ENCODE results near the gene FSCN2. TPM values are rescaled to one million over a fixed set of nuclear protein-coding genes. Genes with fewer than 3 reads are reported as not detected.

FSCN2 gene
- total and polyA plus RNA-seq, 12 donors = 0.22 to 1.9 (median 0.72) TPM; not detected in 1

- intact Hi-C loops (cut with DNase I) = no loop called here
- peaks cover 0 to 14% of the 10 kb centered on the region in 2 donors for H3K4me1 ChIP-seq (replicated peaks in 1 of 2)
Observed at GRCh38 chr17:81537856-81538555, 9.8 kb downstream of the FSCN2 start.

GRCh38 chr17:81538651-81539570 is 10.7 kb downstream of the FSCN2 start:
- 91 to 95% (median 93%) methylated on average over 10 to 26 of the region's 26 CpGs for WGBS, 4 donors
- peaks cover 0 to 30% of the 10 kb centered on the region in 2 donors for H3K36me3 ChIP-seq (replicated peaks in 1 of 2)

More at GRCh38 chr17:81537856-81538555, 9.8 kb downstream of the FSCN2 start:
- Histone ChIP-seq H3K27me3 (peaks cover 21% of the 10 kb centered on the region), H3K36me3 (replicated peaks in 1 of 2) (peaks cover 0 to 21% of the 10 kb centered on the region in 2 donors), H3K27ac (no peak overlapping the region), H3K4me3 (no peak overlapping the region), H3K9me3 (replicated peaks in 1 of 3) (no peaks in the 10 kb centered on the region)
- TF ChIP-seq POLR2A (IDR thresholded peaks at IDR 0.05) (no peak), CTCF (IDR thresholded peaks at IDR 0.05) (no peak)
- DNase-seq = no peak
- WGBS, 4 donors = 78 to 81% (median 79%) methylated on average over 18 to 26 of the region's 26 CpGs

GRCh38 chr17:81539571-81539900 is 11.4 kb downstream of the FSCN2 start:
- intact Hi-C loops (cut with DNase I) = no loop called here
- Histone ChIP-seq H3K4me1 (replicated peaks in 1 of 2) (peaks cover 0 to 14% of the 10 kb centered on the region in 2 donors), H3K9me3 (replicated peaks in 1 of 3) (no peaks in the 10 kb centered on the region), H3K36me3 (replicated peaks in 1 of 2) (peaks cover 0 to 36% of the 10 kb centered on the region in 2 donors), H3K27me3 (peaks cover 21% of the 10 kb centered on the region), H3K27ac (no peak overlapping the region), H3K4me3 (no peak overlapping the region)
- TF ChIP-seq CTCF (IDR thresholded peaks at IDR 0.05) (no peak), POLR2A (IDR thresholded peaks at IDR 0.05) (no peak)
- no peak for DNase-seq
- WGBS, 4 donors = 80 to 91% (median 86%) methylated on average over 7 to 10 of the region's 10 CpGs

More at GRCh38 chr17:81538651-81539570, 10.7 kb downstream of the FSCN2 start:
- Histone ChIP-seq H3K4me1 (replicated peaks in 1 of 2) (peaks cover 0 to 14% of the 10 kb centered on the region in 2 donors), H3K27me3 (peaks cover 21% of the 10 kb centered on the region), H3K9me3 (replicated peaks in 1 of 3) (no peaks in the 10 kb centered on the region), H3K27ac (no peak overlapping the region), H3K4me3 (no peak overlapping the region)
- no peak for DNase-seq
- no peak for TF ChIP-seq POLR2A (IDR thresholded peaks at IDR 0.05)
- no peak for TF ChIP-seq CTCF (IDR thresholded peaks at IDR 0.05)
- intact Hi-C loops (cut with DNase I) = no loop called here

- WGBS, 4 donors = 92 to 96% (median 94%) methylated on average over 13 to 28 of the region's 28 CpGs
- DNase-seq = no peak
- H3K4me1 ChIP-seq (replicated peaks in 1 of 2) = peaks cover 0 to 14% of the 10 kb centered on the region in 2 donors
- H3K4me3 ChIP-seq = no peak overlapping the region
- intact Hi-C loops (cut with DNase I) = no loop called here
- peaks cover 0 to 39% of the 10 kb centered on the region in 2 donors for H3K36me3 ChIP-seq (replicated peaks in 1 of 2)
- TF ChIP-seq CTCF (IDR thresholded peaks at IDR 0.05) (no peak), POLR2A (IDR thresholded peaks at IDR 0.05) (no peak)
- no peak overlapping the region for H3K27ac ChIP-seq
- H3K9me3 ChIP-seq (replicated peaks in 1 of 3) = no peaks in the 10 kb centered on the region
- H3K27me3 ChIP-seq = peaks cover 21% of the 10 kb centered on the region
Observed at GRCh38 chr17:81539961-81540675, 11.9 kb downstream of the FSCN2 start.
